Fibroblast of mammary gland (primary cell): ENCODE results near the gene DIP2C.

Source experiments
- DNase-seq: peaks from one replicate; pipeline ENCODE4 v3.0.0-alpha.2; 2010; ENCODE audit warnings: low read depth
- H3K4me3 ChIP-seq: 2 replicates; pipeline ENCODE4 v1.5.1; 2011; ENCODE audit warnings: low read depth, mild to moderate bottlenecking, low read length, moderate library complexity; ENCODE audit not compliant: control insufficient read depth
- TF ChIP-seq, protein P1 (sequence below): conservative IDR thresholded peaks from 2 replicates; pipeline ENCODE4 v1.5.1; 2011; ENCODE audit warnings: low read depth, low read length, inconsistent platforms; ENCODE audit not compliant: control insufficient read depth, insufficient read depth

DIP2C gene

DNA sequence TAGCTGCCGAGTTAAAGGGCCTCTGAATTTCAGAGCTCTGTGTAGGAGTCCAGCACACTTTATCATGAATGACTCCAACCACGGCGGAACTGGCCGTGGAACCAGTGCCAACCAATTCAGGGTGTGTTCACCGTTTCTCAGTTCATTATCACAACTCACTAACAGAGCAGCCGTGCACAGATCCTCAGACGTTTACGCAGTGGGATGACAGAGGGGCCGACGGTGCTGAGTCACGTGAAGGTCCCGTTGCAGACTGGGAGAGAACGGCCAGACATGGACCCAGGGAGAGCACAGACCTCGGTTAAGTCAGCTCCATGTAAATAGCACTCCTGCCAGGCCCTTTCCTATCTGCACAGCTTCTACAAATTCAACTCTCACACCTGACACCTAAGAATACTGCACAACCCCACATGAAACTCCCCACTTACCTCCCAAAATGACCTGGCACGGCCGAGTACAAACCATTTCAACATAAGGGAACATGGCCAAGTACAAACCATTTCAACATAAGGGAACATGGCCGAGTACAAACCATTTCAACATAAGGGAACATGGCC is 95.5 kb downstream of the DIP2C start:
- DNase-seq = peak; percentile 91
- no peak overlapping the region for H3K4me3 ChIP-seq
- TF ChIP-seq, protein P1, sequence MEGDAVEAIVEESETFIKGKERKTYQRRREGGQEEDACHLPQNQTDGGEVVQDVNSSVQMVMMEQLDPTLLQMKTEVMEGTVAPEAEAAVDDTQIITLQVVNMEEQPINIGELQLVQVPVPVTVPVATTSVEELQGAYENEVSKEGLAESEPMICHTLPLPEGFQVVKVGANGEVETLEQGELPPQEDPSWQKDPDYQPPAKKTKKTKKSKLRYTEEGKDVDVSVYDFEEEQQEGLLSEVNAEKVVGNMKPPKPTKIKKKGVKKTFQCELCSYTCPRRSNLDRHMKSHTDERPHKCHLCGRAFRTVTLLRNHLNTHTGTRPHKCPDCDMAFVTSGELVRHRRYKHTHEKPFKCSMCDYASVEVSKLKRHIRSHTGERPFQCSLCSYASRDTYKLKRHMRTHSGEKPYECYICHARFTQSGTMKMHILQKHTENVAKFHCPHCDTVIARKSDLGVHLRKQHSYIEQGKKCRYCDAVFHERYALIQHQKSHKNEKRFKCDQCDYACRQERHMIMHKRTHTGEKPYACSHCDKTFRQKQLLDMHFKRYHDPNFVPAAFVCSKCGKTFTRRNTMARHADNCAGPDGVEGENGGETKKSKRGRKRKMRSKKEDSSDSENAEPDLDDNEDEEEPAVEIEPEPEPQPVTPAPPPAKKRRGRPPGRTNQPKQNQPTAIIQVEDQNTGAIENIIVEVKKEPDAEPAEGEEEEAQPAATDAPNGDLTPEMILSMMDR = no peak

DNA sequence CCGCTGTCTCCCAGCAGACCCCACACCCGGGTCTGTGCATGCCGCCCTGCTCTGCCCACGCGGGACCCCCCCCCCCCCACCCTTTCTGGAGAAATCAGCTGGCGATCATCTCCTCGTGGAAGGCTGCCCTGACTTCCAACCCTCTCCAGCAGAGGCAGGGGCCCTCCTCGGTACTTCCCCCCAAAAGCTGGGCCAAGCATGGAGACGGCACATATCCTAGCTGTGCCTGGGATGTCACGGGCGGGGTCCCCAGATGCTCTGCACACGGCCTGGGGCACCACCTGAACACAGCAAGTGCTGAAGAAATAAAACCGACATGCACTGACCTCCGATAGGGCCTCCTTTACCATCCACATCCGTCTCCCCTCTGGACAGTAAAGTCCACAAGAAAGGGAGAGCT is 96.0 kb downstream of the DIP2C start:
- TF ChIP-seq, protein P1 = no peak
- no peak overlapping the region for H3K4me3 ChIP-seq
- no peak for DNase-seq

DNA sequence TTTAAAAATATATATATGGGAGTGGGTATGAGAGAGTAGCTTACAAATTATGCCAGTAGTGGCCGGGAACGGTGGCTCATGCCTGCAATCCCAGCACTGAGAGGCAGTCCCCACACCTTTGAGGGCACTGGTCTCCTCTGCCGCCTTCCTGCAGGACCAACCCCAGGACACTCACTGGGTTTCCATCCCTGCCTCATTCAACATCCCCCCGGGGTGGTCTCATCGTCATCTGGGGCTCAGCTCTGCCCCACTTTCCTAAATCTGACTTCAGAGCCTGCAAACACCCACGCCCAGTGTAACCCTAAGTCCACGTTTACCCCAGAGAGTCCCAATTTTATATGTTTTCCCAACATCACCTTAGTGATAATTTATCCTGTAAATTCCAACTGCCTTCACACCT is 96.5 kb downstream of the DIP2C start:
- no peak for DNase-seq
- TF ChIP-seq, protein P1 = no peak
- H3K4me3 ChIP-seq = no peak overlapping the region

DNA sequence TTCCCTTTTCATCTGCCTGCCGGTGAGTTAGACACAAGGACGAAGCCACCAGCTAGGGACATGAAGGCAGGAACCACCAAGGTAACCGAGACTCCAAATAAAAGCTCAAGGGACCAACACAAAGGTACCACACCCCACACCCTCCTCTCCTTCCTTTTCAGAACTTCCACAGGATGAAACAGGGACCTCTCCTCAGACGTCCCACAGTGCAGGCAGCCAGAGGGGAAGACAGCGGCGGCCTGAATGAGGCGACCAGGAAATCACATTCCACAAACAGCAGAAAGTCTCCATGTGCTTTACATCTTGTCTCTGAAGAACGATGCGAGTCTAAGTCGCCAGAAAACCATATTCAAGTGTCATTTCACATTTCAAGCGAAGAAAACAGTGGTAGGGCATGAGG is 97.8 kb downstream of the DIP2C start:
- DNase-seq = no peak
- TF ChIP-seq, protein P1 = no peak
- H3K4me3 ChIP-seq = no peak overlapping the region

DNA sequence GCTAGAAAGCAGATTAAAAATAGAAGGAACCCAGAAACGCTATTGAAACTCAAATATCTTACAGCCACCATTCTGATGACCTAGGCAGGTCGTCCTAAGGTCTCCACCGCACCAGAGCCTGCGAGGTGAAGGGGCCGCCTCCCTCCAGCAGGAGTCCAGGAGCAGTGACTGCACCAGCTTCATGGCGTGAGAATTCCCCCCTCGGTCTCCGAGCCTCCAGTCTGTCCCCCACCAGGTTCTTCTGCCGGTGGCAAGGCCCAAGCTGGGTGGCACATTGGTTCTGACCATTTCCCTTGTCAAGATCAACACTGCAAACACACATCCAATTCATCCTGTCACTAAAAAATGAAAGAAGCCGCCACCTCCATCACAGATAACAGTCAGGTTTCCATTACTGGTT is 98.7 kb downstream of the DIP2C start:
- DNase-seq = no peak
- TF ChIP-seq, protein P1 = no peak
- H3K4me3 ChIP-seq = no peak overlapping the region

DNA sequence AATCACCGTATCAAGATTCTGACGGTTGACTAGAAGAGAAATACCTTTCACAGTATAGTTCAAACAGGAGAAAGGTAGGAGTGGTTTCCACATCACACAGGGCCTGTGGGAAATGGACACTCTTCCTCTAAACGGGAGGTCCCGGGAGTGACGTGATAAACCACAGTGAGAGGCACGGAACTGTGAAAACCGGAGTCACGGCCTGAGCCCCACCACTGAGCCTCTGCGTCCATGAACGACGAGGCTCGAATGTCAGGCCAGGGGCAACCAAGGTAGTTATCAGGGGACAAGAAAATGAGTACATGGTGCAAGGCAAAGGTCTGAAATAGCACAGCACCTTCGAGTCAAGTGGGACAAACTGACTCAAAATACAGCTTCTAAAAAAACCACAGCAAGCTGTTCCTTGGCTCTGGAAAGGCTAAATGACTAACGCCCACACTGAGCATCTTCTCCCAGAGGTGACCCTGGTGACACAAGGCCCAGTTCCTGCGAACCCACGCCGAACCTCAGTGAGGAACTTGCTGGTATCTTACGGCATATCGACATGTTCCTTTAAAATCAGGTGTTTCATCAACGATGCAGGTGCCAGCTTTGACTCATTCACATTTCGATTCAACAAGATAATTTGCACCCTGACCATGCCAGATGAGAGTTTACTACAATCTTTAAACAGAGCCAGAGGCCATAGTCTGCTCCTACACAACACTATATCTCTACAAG is 99.3 kb downstream of the DIP2C start:
- DNase-seq = no peak
- no peak overlapping the region for H3K4me3 ChIP-seq
- TF ChIP-seq, protein P1 = no peak
